GM18861 (cell line): Measurements from ENCODE around the gene FANCC.

Experiments
- ATAC-seq: cut with Tn5 transposase; IDR thresholded peaks from one replicate; pipeline ENCODE4 v1.9.1; 2021; ENCODE audit not compliant: unreplicated experiment

The FANCC gene

GRCh38 chr9:95317119-95317892, at the start of gene FANCC:
Gene FANCC, minus strand, starts transcription at chr9:95317709. Its CDS starts 68,418 bp downstream, at chr9:95249291.
- peak; percentile 62 for ATAC-seq

GRCh38 chr9:95366731-95367325, 49.3 kb upstream of the FANCC start:
- ATAC-seq = no peak

GRCh38 chr9:95365766-95366165, 48.3 kb upstream of the FANCC start:
- no peak for ATAC-seq

GRCh38 chr9:95363051-95363841, 45.7 kb upstream of the FANCC start:
- ATAC-seq = no peak

GRCh38 chr9:95360866-95361265, 43.4 kb upstream of the FANCC start:
- ATAC-seq = no peak

- no peak for ATAC-seq
These were observed 39.8 kb upstream of the FANCC start for GRCh38 chr9:95357316-95357715.

- ATAC-seq = no peak
These were observed 38.0 kb upstream of the FANCC start for GRCh38 chr9:95355500-95355899.

- ATAC-seq = no peak
These were observed 33.5 kb upstream of the FANCC start for GRCh38 chr9:95351051-95351450.

- ATAC-seq = no peak
These were observed 32.8 kb upstream of the FANCC start for GRCh38 chr9:95350266-95350665.

- ATAC-seq = no peak
These were observed 31.9 kb upstream of the FANCC start for GRCh38 chr9:95349091-95350038.

- ATAC-seq = no peak
These were observed 28.5 kb upstream of the FANCC start for GRCh38 chr9:95346021-95346420.

- ATAC-seq = no peak
These were observed 27.3 kb upstream of the FANCC start for GRCh38 chr9:95344735-95345325.

GRCh38 chr9:95343725-95344287, 26.3 kb upstream of the FANCC start:
- ATAC-seq = no peak

GRCh38 chr9:95342571-95342970, 25.1 kb upstream of the FANCC start:
- no peak for ATAC-seq

- no peak for ATAC-seq
These were observed 23.9 kb upstream of the FANCC start for GRCh38 chr9:95341293-95341962.

- ATAC-seq = no peak
These were observed 20.7 kb upstream of the FANCC start for GRCh38 chr9:95338243-95338642.

- no peak for ATAC-seq
These were observed 18.8 kb upstream of the FANCC start for GRCh38 chr9:95336281-95336680.

- no peak for ATAC-seq
These were observed 15.9 kb upstream of the FANCC start for GRCh38 chr9:95333426-95333825.

- ATAC-seq = no peak
These were observed 15.4 kb upstream of the FANCC start for GRCh38 chr9:95332860-95333259.
